Central memory CD8-positive, alpha-beta T cell (primary cell): ENCODE data around the gene MEIOB.
"Not testable (repeated sequence)": the region's sequence is repeated elsewhere in the genome, so short reads cannot be mapped to it uniquely, and the experiment has no call there.

Experiments used
- ATAC-seq: fragments of 150-1000 bp; cut with Tn5 transposase; replicated peaks from 2 replicates; pipeline ENCODE4 v1.10.0; 2022; ENCODE audit warnings: mild to moderate bottlenecking, moderate FRiP score, moderate number of reproducible peaks; ENCODE audit not compliant: poor library complexity, severe bottlenecking; ENCODE audit errors: extremely low read depth
- DNase-seq, 2 donors: peaks; one replicate each; pipeline ENCODE4 v3.0.0; 2021; ENCODE audit warnings: low spot score in 2 of 2
- H3K27ac Mint-ChIP-seq: one replicate; pipeline ENCODE4 v1.8.0; 2022; ENCODE audit warnings: low read depth, mild to moderate bottlenecking, moderate library complexity, mixed read lengths
- H3K27me3 Mint-ChIP-seq: one replicate; pipeline ENCODE4 v1.8.0; 2022; ENCODE audit warnings: mixed read lengths
- H3K36me3 Mint-ChIP-seq: one replicate; pipeline ENCODE4 v1.8.0; 2022; ENCODE audit warnings: mild to moderate bottlenecking, moderate library complexity, mixed read lengths; ENCODE audit not compliant: insufficient read depth
- H3K4me1 Mint-ChIP-seq: one replicate; pipeline ENCODE4 v1.8.0; 2022; ENCODE audit warnings: mixed read lengths
- H3K4me3 Mint-ChIP-seq: one replicate; pipeline ENCODE4 v1.8.0; 2022; ENCODE audit warnings: mild to moderate bottlenecking, moderate library complexity, mixed read lengths
- H3K9me3 Mint-ChIP-seq: one replicate; pipeline ENCODE4 v1.8.0; 2022; ENCODE audit warnings: mixed read lengths

The MEIOB gene

GRCh38 chr16:1881172-1881571 lies 9.2 kb upstream of the MEIOB start:
- not testable (repeated sequence) for ATAC-seq, H3K4me3 Mint-ChIP-seq, H3K9me3 Mint-ChIP-seq, H3K36me3 Mint-ChIP-seq, DNase-seq, H3K27ac Mint-ChIP-seq, H3K4me1 Mint-ChIP-seq
- H3K27me3 Mint-ChIP-seq, result peaks cover 40% of the 10 kb centered on the region

GRCh38 chr16:1879477-1879876 lies 7.5 kb upstream of the MEIOB start:
- no peak overlapping the region for H3K27ac Mint-ChIP-seq
- H3K27me3 Mint-ChIP-seq, result peaks cover 29% of the 10 kb centered on the region
- H3K36me3 Mint-ChIP-seq, result peaks cover 2% of the 10 kb centered on the region
- no peaks in the 10 kb centered on the region for H3K4me1 Mint-ChIP-seq
- H3K4me3 Mint-ChIP-seq, result no peak overlapping the region
- no peak for ATAC-seq
- no peaks in the 10 kb centered on the region for H3K9me3 Mint-ChIP-seq
- no peak for DNase-seq

- no peak for ATAC-seq
- H3K4me1 Mint-ChIP-seq, result no peaks in the 10 kb centered on the region
- no peak overlapping the region for H3K4me3 Mint-ChIP-seq
- H3K27me3 Mint-ChIP-seq, result peaks cover 22% of the 10 kb centered on the region
- DNase-seq, result no peak
- H3K9me3 Mint-ChIP-seq, result no peaks in the 10 kb centered on the region
- peaks cover 2% of the 10 kb centered on the region for H3K36me3 Mint-ChIP-seq
- no peak overlapping the region for H3K27ac Mint-ChIP-seq
These were observed 6.3 kb upstream of the MEIOB start for GRCh38 chr16:1878256-1878655.

- Mint-ChIP-seq H3K4me3 (no peak overlapping the region), H3K9me3 (no peaks in the 10 kb centered on the region), H3K27ac (no peak overlapping the region), H3K27me3 (peaks cover 25% of the 10 kb centered on the region), H3K36me3 (peaks cover 2% of the 10 kb centered on the region), H3K4me1 (no peaks in the 10 kb centered on the region)
- ATAC-seq (no peak), DNase-seq (no peak)
These were observed 5.8 kb upstream of the MEIOB start for GRCh38 chr16:1877804-1878203.

DNA sequence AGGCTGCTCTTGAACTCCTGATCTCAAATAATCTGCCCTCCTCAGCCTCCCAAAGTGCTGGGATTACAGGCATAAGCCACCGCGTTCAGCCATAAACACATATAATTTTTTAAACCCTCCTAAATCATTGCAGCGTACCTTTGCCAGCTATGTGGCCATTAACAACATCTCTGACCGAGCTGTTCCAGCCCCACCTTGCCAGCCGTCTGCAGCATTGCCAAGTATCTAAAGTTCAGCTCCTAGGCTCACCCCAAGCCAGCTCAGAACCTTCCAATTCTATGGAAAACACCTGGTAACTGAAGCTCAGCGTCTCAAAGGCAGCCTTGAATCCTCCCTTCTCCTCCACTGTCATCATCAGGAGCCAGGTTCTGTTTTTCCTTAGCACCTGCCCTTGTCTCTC lies 5.1 kb upstream of the MEIOB start:
- no peak for ATAC-seq
- Mint-ChIP-seq H3K9me3 (no peaks in the 10 kb centered on the region), H3K36me3 (peaks cover 2% of the 10 kb centered on the region), H3K4me3 (no peak overlapping the region), H3K4me1 (peaks cover 5% of the 10 kb centered on the region), H3K27ac (no peak overlapping the region), H3K27me3 (peaks cover 32% of the 10 kb centered on the region)
- DNase-seq, result no peak

GRCh38 chr16:1876468-1876867 lies 4.5 kb upstream of the MEIOB start:
- peaks cover 36% of the 10 kb centered on the region for H3K27me3 Mint-ChIP-seq
- no peak overlapping the region for H3K27ac Mint-ChIP-seq

GRCh38 chr16:1876066-1876465 lies 4.1 kb upstream of the MEIOB start:
- H3K9me3 Mint-ChIP-seq, ATAC-seq, H3K36me3 Mint-ChIP-seq, H3K27ac Mint-ChIP-seq, H3K4me1 Mint-ChIP-seq, DNase-seq, H3K4me3 Mint-ChIP-seq: not testable (repeated sequence)
- H3K27me3 Mint-ChIP-seq, result peaks cover 36% of the 10 kb centered on the region

More at GRCh38 chr16:1876468-1876867, 4.5 kb upstream of the MEIOB start:
- H3K9me3 Mint-ChIP-seq, result no peaks in the 10 kb centered on the region
- H3K4me1 Mint-ChIP-seq, result peaks cover 7% of the 10 kb centered on the region
- ATAC-seq, result no peak
- DNase-seq, result no peak
- no peak overlapping the region for H3K4me3 Mint-ChIP-seq
- peaks cover 2% of the 10 kb centered on the region for H3K36me3 Mint-ChIP-seq

- H3K4me3 Mint-ChIP-seq, result no peak overlapping the region
- DNase-seq, result no peak
- no peak for ATAC-seq
- peaks cover 7% of the 10 kb centered on the region for H3K4me1 Mint-ChIP-seq
- no peaks in the 10 kb centered on the region for H3K36me3 Mint-ChIP-seq
- peaks cover 36% of the 10 kb centered on the region for H3K27me3 Mint-ChIP-seq
- H3K27ac Mint-ChIP-seq, result no peak overlapping the region
- no peaks in the 10 kb centered on the region for H3K9me3 Mint-ChIP-seq
These were observed 2.9 kb upstream of the MEIOB start for GRCh38 chr16:1874854-1875253.

- Mint-ChIP-seq H3K36me3 (no peaks in the 10 kb centered on the region), H3K27me3 (peaks cover 14% of the 10 kb centered on the region), H3K27ac (no peak overlapping the region), H3K4me3 (no peak overlapping the region), H3K4me1 (peaks cover 7% of the 10 kb centered on the region), H3K9me3 (no peaks in the 10 kb centered on the region)
- DNase-seq, result no peak
- ATAC-seq, result no peak
These were observed 1.4 kb downstream of the MEIOB start for GRCh38 chr16:1870365-1871082.

GRCh38 chr16:1865902-1866690 lies 5.9 kb downstream of the MEIOB start:
- H3K4me3 Mint-ChIP-seq, result no peak overlapping the region
- ATAC-seq (no peak), DNase-seq (no peak)
- no peaks in the 10 kb centered on the region for H3K4me1 Mint-ChIP-seq
- no peaks in the 10 kb centered on the region for H3K9me3 Mint-ChIP-seq
- H3K36me3 Mint-ChIP-seq, result no peaks in the 10 kb centered on the region
- peaks cover 11% of the 10 kb centered on the region for H3K27me3 Mint-ChIP-seq
- H3K27ac Mint-ChIP-seq, result no peak overlapping the region

- Mint-ChIP-seq H3K27ac (no peak overlapping the region), H3K27me3 (peaks cover 33% of the 10 kb centered on the region), H3K4me1 (no peaks in the 10 kb centered on the region), H3K9me3 (no peaks in the 10 kb centered on the region), H3K4me3 (no peak overlapping the region), H3K36me3 (no peaks in the 10 kb centered on the region)
- ATAC-seq (no peak), DNase-seq (no peak)
These were observed 8.1 kb downstream of the MEIOB start for GRCh38 chr16:1863681-1864460.

- no peak overlapping the region for H3K27ac Mint-ChIP-seq
- no peak for ATAC-seq
These were observed 9.6 kb downstream of the MEIOB start for GRCh38 chr16:1862394-1862793.

More at GRCh38 chr16:1862394-1862793, 9.6 kb downstream of the MEIOB start:
- Mint-ChIP-seq H3K4me1 (no peaks in the 10 kb centered on the region), H3K36me3 (no peaks in the 10 kb centered on the region), H3K4me3 (no peak overlapping the region), H3K9me3 (no peaks in the 10 kb centered on the region), H3K27me3 (peaks cover 48% of the 10 kb centered on the region)
- no peak for DNase-seq
